K562 (cell line): ENCODE results near the gene UQCC2.

Source experiments
- BRCA1 ChIP-seq, 2 experiments: fragments of 450-650 bp in 1 of 2; sonication (generic) in 1 of 2; formaldehyde crosslinking in 1 of 2; IDR thresholded peaks; 2 replicates each; pipeline versions ENCODE4 v1.5.0 to v1.6.1; 2017 to 2020; ENCODE audit warnings: mild to moderate bottlenecking in 1 of 2, missing genetic modification reagents in 1 of 2
- GABPB1 ChIP-seq: sonication (generic); formaldehyde crosslinking; IDR thresholded peaks from 2 replicates; pipeline ENCODE4 v1.8.0; 2022; ENCODE audit warnings: mild to moderate bottlenecking, missing genetic modification reagents
- MYC ChIP-seq, 2 experiments: fragments of 250-450 bp in 1 of 2; sonication (Bioruptor Pico) in 1 of 2; IDR thresholded peaks; 2 replicates each; pipeline versions ENCODE4 v1.5.1 to v1.6.1; 2012 to 2021; ENCODE audit warnings: low read depth in 2 of 2, borderline replicate concordance in 1 of 2, improper control_type of control experiment in 1 of 2, low read length in 1 of 2, mild to moderate bottlenecking in 1 of 2, moderate library complexity in 1 of 2
- RBM17 ChIP-seq: fragments of 200-400 bp; formaldehyde crosslinking; IDR thresholded peaks from 2 replicates; pipeline ENCODE4 v1.6.1; 2017; ENCODE audit warnings: low read depth, mild to moderate bottlenecking, low read length, borderline replicate concordance
- RHOXF2B ChIP-seq: fragments of 250-450 bp; sonication (Bioruptor Pico); conservative IDR thresholded peaks from 2 replicates; pipeline ENCODE4 v1.5.1; 2021
- TCFL5 ChIP-seq: fragments of 250-450 bp; sonication (Bioruptor Pico); conservative IDR thresholded peaks from 2 replicates; pipeline ENCODE4 v1.6.1; 2021; ENCODE audit warnings: mild to moderate bottlenecking, moderate library complexity, matching md5 sums
- ZNF431 ChIP-seq: sonication (generic); formaldehyde crosslinking; IDR thresholded peaks from 2 replicates; pipeline ENCODE4 v1.8.0; 2022; ENCODE audit warnings: mild to moderate bottlenecking, missing genetic modification reagents
- ZNF444 ChIP-seq: fragments of 250-450 bp; sonication (Bioruptor Pico); IDR thresholded peaks from 2 replicates; pipeline ENCODE4 v1.4.0; 2020; ENCODE audit warnings: mild to moderate bottlenecking, moderate library complexity
- TF ChIP-seq, protein P1 (sequence below), 3 experiments: IDR thresholded peaks in 2 of 3; conservative IDR thresholded peaks in 1 of 3; 2 replicates each; pipeline ENCODE4 v1.5.1; 2011 to 2012; ENCODE audit warnings: low read length in 3 of 3, mild to moderate bottlenecking in 3 of 3, control low read depth in 2 of 3, improper control_type of control experiment in 1 of 3, inconsistent platforms in 1 of 3, low read depth in 1 of 3, mixed read lengths in 1 of 3, moderate library complexity in 1 of 3; ENCODE audit not compliant: insufficient read depth in 2 of 3
- TF ChIP-seq, protein P2 (sequence below), 3 experiments: fragments of 200-800 bp in 1 of 3; sonication (Bioruptor generic) in 1 of 3; sonication (generic) in 1 of 3; formaldehyde crosslinking in 1 of 3; IDR thresholded peaks; 2 replicates each; pipeline versions ENCODE4 v1.6.1 to v1.8.0; 2016 to 2022; ENCODE audit warnings: mild to moderate bottlenecking in 2 of 3, missing compliant biosample characterization in 2 of 3, missing genetic modification characterization in 2 of 3, missing genetic modification reagents in 1 of 3
- TF ChIP-seq, protein P3 (sequence below): fragments of 250-450 bp; sonication (Bioruptor Pico); IDR thresholded peaks from 2 replicates; pipeline ENCODE4 v1.4.0; 2020; ENCODE audit warnings: borderline replicate concordance

DNA sequence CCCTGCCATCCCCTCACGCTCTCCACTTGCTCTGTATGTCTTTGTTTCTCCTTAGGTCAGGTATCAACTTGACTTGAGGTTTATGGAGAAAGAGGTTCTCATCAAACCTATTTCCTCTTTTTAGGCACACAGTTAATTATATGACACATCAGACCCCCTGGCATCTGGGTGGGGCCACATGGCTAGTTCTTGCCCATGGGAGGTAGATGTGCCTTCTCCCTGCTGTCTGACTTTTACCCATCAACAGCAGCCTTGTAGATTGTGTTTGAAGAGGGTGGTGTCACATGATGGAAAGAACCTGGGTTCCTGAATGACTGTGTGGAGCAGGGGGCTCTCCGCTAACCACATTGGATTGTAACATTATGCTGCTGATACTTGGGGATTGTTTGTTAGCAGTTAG, 7.2 kb upstream of the UQCC2 start:
- TF ChIP-seq, protein P1, sequence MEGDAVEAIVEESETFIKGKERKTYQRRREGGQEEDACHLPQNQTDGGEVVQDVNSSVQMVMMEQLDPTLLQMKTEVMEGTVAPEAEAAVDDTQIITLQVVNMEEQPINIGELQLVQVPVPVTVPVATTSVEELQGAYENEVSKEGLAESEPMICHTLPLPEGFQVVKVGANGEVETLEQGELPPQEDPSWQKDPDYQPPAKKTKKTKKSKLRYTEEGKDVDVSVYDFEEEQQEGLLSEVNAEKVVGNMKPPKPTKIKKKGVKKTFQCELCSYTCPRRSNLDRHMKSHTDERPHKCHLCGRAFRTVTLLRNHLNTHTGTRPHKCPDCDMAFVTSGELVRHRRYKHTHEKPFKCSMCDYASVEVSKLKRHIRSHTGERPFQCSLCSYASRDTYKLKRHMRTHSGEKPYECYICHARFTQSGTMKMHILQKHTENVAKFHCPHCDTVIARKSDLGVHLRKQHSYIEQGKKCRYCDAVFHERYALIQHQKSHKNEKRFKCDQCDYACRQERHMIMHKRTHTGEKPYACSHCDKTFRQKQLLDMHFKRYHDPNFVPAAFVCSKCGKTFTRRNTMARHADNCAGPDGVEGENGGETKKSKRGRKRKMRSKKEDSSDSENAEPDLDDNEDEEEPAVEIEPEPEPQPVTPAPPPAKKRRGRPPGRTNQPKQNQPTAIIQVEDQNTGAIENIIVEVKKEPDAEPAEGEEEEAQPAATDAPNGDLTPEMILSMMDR (IDR thresholded peaks at IDR 0.05 in 2 of 3, conservative IDR thresholded peaks at IDR 0.05 in 1 of 3; ENCODE audit: insufficient read depth in 2 of 3, low read depth in 1 of 3, low read length in 3 of 3): no peak
- TF ChIP-seq, protein P2, sequence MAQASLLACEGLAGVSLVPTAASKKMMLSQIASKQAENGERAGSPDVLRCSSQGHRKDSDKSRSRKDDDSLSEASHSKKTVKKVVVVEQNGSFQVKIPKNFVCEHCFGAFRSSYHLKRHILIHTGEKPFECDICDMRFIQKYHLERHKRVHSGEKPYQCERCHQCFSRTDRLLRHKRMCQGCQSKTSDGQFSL (CRISPR knock-in tag; IDR thresholded peaks at IDR 0.05): no peak
- TF ChIP-seq, protein P2 (tag; IDR thresholded peaks at IDR 0.05): no peak
- TF ChIP-seq ZNF431 (no peak), TCFL5 (no peak), RBM17 (no peak), BRCA1 (IDR thresholded peaks at IDR 0.05) (no peak), BRCA1 (CRISPR knock-in tag; IDR thresholded peaks at IDR 0.05) (no peak), GABPB1 (CRISPR knock-in tag) (no peak), ZNF444 (CRISPR knock-in tag) (no peak), MYC (IDR thresholded peaks at IDR 0.05; ENCODE audit: low read depth, low read length) (no peak), MYC (CRISPR knock-in tag; IDR thresholded peaks at IDR 0.05; ENCODE audit: borderline replicate concordance, low read depth) (no peak), RHOXF2B (CRISPR knock-in tag) (no peak)
- TF ChIP-seq, protein P3, sequence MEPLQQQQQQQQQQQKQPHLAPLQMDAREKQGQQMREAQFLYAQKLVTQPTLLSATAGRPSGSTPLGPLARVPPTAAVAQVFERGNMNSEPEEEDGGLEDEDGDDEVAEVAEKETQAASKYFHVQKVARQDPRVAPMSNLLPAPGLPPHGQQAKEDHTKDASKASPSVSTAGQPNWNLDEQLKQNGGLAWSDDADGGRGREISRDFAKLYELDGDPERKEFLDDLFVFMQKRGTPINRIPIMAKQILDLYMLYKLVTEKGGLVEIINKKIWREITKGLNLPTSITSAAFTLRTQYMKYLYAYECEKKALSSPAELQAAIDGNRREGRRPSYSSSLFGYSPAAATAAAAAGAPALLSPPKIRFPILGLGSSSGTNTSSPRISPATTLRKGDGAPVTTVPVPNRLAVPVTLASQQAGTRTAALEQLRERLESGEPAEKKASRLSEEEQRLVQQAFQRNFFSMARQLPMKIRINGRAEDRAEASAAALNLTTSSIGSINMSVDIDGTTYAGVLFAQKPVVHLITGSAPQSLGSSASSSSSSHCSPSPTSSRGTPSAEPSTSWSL: no peak
